Fibroblast of mammary gland (primary cell): ENCODE results near the gene RFX1.

Source experiments
- DNase-seq: peaks from one replicate; pipeline ENCODE4 v3.0.0-alpha.2; 2010; ENCODE audit warnings: low read depth
- H3K4me3 ChIP-seq: 2 replicates; pipeline ENCODE4 v1.5.1; 2011; ENCODE audit warnings: low read depth, mild to moderate bottlenecking, low read length, moderate library complexity; ENCODE audit not compliant: control insufficient read depth
- TF ChIP-seq, protein P1 (sequence below): conservative IDR thresholded peaks from 2 replicates; pipeline ENCODE4 v1.5.1; 2011; ENCODE audit warnings: low read depth, low read length, inconsistent platforms; ENCODE audit not compliant: control insufficient read depth, insufficient read depth

The RFX1 gene

GRCh38 chr19:13954185-13954584, 51.9 kb downstream of the RFX1 start:
- H3K4me3 ChIP-seq, result no peak overlapping the region
- no peak for DNase-seq
- TF ChIP-seq, protein P1, sequence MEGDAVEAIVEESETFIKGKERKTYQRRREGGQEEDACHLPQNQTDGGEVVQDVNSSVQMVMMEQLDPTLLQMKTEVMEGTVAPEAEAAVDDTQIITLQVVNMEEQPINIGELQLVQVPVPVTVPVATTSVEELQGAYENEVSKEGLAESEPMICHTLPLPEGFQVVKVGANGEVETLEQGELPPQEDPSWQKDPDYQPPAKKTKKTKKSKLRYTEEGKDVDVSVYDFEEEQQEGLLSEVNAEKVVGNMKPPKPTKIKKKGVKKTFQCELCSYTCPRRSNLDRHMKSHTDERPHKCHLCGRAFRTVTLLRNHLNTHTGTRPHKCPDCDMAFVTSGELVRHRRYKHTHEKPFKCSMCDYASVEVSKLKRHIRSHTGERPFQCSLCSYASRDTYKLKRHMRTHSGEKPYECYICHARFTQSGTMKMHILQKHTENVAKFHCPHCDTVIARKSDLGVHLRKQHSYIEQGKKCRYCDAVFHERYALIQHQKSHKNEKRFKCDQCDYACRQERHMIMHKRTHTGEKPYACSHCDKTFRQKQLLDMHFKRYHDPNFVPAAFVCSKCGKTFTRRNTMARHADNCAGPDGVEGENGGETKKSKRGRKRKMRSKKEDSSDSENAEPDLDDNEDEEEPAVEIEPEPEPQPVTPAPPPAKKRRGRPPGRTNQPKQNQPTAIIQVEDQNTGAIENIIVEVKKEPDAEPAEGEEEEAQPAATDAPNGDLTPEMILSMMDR, result no peak

DNA sequence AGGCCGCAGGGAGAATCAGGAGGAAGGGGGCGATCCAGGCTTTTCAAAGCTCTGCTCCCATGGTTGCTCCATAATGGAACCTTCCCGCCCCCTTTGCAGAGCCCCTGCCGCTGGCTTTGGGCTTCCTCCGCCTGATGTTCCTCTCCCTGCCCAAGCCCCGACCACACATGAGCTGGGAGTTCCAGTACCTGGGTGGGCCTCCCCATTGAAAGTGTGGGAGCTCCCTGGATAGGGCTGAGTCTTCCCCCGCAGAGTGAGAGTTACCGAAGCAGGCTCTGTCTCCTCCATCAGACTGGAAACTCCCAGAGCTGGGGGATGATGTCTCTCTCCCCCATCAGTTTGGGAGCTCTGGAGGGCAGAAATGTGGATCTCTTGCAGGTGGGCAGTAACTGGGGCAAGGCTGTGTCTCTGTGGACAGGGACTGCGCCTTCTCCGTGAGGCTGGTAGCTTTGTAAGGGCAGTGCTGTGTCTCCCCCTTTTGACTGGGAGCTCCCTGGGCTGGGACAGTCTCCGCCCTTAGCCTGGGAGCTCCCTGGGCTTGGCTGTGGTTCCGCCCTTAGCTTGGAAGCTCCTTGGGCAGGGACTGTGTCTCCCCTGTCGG, 53.1 kb downstream of the RFX1 start:
- peak overlapping the region; percentile 80 for H3K4me3 ChIP-seq
- TF ChIP-seq, protein P1, result peak; percentile 18
- DNase-seq, result peak; percentile 63

DNA sequence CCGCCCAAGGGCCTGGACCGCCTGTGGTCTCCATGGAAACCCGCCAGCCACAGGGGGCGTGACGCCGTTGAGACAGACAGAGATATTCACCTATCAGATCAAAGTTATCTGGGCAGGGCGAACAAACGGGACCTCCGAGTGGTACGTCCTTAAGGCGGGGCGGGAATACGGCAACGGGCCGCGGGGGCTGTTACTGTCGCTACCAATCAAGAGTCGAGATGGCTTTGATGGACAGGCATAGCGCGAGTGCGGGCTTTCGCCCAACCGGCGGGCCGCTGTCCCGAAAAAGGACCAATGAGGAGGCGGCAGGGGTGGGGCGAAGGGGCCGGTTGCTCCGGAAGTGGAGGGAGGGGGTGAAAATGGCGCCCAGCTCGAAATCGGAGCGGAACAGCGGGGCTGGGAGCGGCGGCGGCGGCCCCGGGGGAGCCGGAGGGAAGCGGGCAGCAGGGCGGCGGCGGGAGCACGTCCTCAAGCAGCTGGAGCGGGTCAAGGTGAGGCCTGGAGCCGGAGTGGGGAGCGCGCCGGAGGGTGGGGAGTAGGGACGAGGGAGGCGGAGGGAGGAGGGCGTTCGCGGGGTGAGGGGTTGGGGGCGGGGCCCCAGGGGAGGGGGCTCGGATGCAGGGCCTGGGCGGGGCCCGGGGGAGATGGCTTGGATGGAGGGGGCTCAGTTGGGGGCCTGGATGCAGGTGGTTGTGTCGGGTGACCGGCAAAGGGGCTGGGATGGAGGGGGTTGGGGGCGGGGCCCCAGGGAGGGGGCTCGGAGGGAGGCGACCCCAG, 53.8 kb downstream of the RFX1 start, which contains the start of gene DCAF15:
Gene DCAF15, plus strand, starts transcription at position 356 of the 777 bp plus-strand sequence. Its CDS starts 4 bp downstream, at position 360.
- TF ChIP-seq, protein P1, result no peak
- peak within 1 kb of the TSS; percentile 80 for H3K4me3 ChIP-seq
- peak; percentile 99 for DNase-seq

DNA sequence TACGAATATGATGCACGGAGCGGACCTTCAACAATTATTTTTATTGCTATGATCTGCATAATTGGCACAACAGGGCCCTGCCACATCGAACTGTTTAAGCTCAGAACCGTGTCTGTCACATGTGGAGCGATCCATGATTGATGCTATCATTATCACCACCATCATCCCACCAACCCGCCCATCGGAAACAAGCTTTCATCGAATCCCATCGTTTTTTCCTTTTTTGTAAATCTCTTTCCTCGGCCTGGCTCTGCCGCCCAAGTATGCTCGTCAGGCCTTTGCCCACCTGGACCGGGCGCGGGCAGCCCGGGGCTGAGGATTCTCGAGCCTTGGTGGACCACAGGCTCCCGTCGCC, 54.3 kb downstream of the RFX1 start:
- TF ChIP-seq, protein P1, result no peak
- DNase-seq, result no peak

GRCh38 chr19:13951043-13951442, 55.1 kb downstream of the RFX1 start:
- TF ChIP-seq, protein P1, result no peak
- H3K4me3 ChIP-seq, result no peak overlapping the region
- no peak for DNase-seq

More for the DNA sequence above, 54.3 kb downstream of the RFX1 start:
- peak overlapping the region; percentile 48 for H3K4me3 ChIP-seq

DNA sequence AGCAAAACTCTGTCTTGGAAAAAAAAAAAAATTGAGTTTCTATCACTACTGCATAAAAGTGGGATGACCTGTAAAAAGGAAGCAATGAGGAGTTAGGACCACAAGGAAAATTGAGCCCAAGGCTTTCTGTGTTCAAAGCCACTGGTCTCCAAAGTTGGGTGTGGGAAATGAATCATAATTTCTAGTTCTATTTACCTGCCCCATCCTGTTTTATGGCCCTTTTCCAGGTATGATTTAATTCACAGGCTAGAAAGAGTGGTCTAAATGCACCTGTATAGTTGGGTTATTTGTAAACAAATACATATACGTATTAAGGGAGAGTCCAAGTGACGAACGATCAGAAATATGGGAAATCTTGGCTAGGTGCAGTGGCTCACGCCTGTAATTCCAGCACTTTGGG, 59.7 kb downstream of the RFX1 start:
- H3K4me3 ChIP-seq, result no peak overlapping the region
- no peak for DNase-seq
- TF ChIP-seq, protein P1, result no peak
